Trophoblast cell (in vitro differentiated cells and primary cell): Measurements from ENCODE around the gene FGF2.
"Not testable (repeated sequence)": the region's sequence is repeated elsewhere in the genome, so short reads cannot be mapped to it uniquely, and the experiment has no call there.

Source experiments
- DNase-seq, 2 donors: peaks; one replicate each; pipeline ENCODE4 v3.0.0-alpha.2; 2016
- H2AFZ ChIP-seq: 2 replicates; pipeline ENCODE4 v1.6.1; 2013; ENCODE audit warnings: low read length, moderate library complexity, mild to moderate bottlenecking; ENCODE audit not compliant: insufficient read depth, poor library complexity
- H2AK5ac ChIP-seq: 2 replicates; pipeline ENCODE4 v1.6.1; 2013; ENCODE audit warnings: mild to moderate bottlenecking, low read length
- H2BK120ac ChIP-seq: 2 replicates; pipeline ENCODE4 v1.6.1; 2013; ENCODE audit warnings: low read length, mild to moderate bottlenecking, moderate library complexity; ENCODE audit not compliant: insufficient read depth, poor library complexity
- H2BK12ac ChIP-seq: 2 replicates; pipeline ENCODE4 v1.6.1; 2013; ENCODE audit warnings: mild to moderate bottlenecking, low read length, moderate library complexity
- H2BK5ac ChIP-seq: 2 replicates; pipeline ENCODE4 v1.6.1; 2013; ENCODE audit warnings: low read length, low read depth, moderate library complexity, mild to moderate bottlenecking; ENCODE audit not compliant: poor library complexity
- H3K14ac ChIP-seq: 2 replicates; pipeline ENCODE4 v1.6.1; 2013; ENCODE audit warnings: mild to moderate bottlenecking, low read length
- H3K18ac ChIP-seq: 2 replicates; pipeline ENCODE4 v1.6.1; 2013; ENCODE audit warnings: mild to moderate bottlenecking, low read length
- H3K23ac ChIP-seq: 2 replicates; pipeline ENCODE4 v1.6.1; 2013; ENCODE audit warnings: low read length
- H3K27ac ChIP-seq: 2 replicates; pipeline ENCODE4 v1.5.1; 2013; ENCODE audit warnings: low read depth, mild to moderate bottlenecking, inconsistent platforms, low read length, moderate library complexity
- H3K27me3 ChIP-seq: 2 replicates; pipeline ENCODE4 v1.6.1; 2013; ENCODE audit warnings: inconsistent platforms, mild to moderate bottlenecking, low read length, moderate library complexity; ENCODE audit not compliant: insufficient read depth
- H3K36me3 ChIP-seq, 2 experiments: 1 replicate in 1 of 2; 2 replicates in 1 of 2; pipeline ENCODE4 v1.6.1; 2013; ENCODE audit warnings: low read length in 2 of 2, mild to moderate bottlenecking in 2 of 2, moderate library complexity in 1 of 2; ENCODE audit not compliant: insufficient read depth in 2 of 2, control insufficient read depth in 1 of 2
- H3K4ac ChIP-seq: 2 replicates; pipeline ENCODE4 v1.6.1; 2013; ENCODE audit warnings: low read depth, mild to moderate bottlenecking, low read length, moderate library complexity
- H3K4me1 ChIP-seq, 2 experiments: 1 replicate in 1 of 2; 2 replicates in 1 of 2; pipeline ENCODE4 v1.6.1; 2013; ENCODE audit warnings: low read length in 2 of 2, mild to moderate bottlenecking in 2 of 2, moderate library complexity in 1 of 2; ENCODE audit not compliant: insufficient read depth in 2 of 2, control insufficient read depth in 1 of 2
- H3K4me2 ChIP-seq: 2 replicates; pipeline ENCODE4 v1.6.1; 2013; ENCODE audit warnings: inconsistent platforms, mild to moderate bottlenecking, low read length, moderate library complexity
- H3K4me3 ChIP-seq: 2 replicates; pipeline ENCODE4 v1.5.1; 2013; ENCODE audit warnings: mild to moderate bottlenecking, low read depth, low read length, inconsistent platforms
- H3K79me1 ChIP-seq: one replicate; pipeline ENCODE4 v1.6.1; 2013; ENCODE audit warnings: low read length
- H3K79me2 ChIP-seq: 2 replicates; pipeline ENCODE4 v1.6.1; 2013; ENCODE audit warnings: low read length, mild to moderate bottlenecking; ENCODE audit not compliant: control insufficient read depth, insufficient read depth, poor library complexity
- H3K9ac ChIP-seq: 2 replicates; pipeline ENCODE4 v1.6.1; 2013; ENCODE audit warnings: mild to moderate bottlenecking, low read length
- H3K9me3 ChIP-seq: 2 replicates; pipeline ENCODE4 v1.6.1; 2013; ENCODE audit warnings: low read depth, mild to moderate bottlenecking, control low read depth, inconsistent platforms, low read length; ENCODE audit not compliant: insufficient read depth
- H4K12ac ChIP-seq: 2 replicates; pipeline ENCODE4 v1.6.1; 2013; ENCODE audit warnings: low read depth, mild to moderate bottlenecking, low read length, moderate library complexity
- H4K8ac ChIP-seq: 2 replicates; pipeline ENCODE4 v1.6.1; 2013; ENCODE audit warnings: low read depth, mild to moderate bottlenecking, low read length, moderate library complexity
- H4K91ac ChIP-seq: one replicate; pipeline ENCODE4 v1.6.1; 2013; ENCODE audit warnings: low read depth, mild to moderate bottlenecking, low read length, moderate library complexity
- WGBS: extraction: QIAGEN DNeasy Blood & Tissue Kit; methylation state at CpG from one replicate; pipeline ENCODE4 v1.1.7; 2013; ENCODE audit warnings: missing lambda C conversion rate; ENCODE audit not compliant: insufficient read length, insufficient coverage; ENCODE audit errors: extremely low coverage; 5-methylcytosine and 5-hydroxymethylcytosine counted together

FGF2 gene

DNA sequence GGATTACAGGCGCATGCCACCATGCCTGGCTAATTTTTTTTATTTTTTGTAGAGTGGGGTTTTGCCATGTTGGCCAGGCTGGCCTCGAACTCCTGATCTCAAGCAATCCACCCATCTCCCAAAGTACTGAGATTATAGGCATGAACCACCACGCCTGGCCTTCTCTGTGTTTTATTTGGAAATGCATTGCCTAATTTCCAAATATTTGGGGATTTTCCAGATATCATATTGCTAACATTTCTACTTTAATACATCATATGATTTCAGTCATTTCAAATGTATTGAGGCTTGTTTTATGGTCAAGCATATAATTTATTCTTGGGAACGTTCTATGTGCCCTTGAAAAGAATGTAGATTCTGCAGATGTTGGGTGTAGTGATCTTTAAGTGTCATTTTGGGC lies 38.8 kb downstream of the FGF2 start:
- H2BK12ac ChIP-seq, result no peak overlapping the region
- no peaks in the 10 kb centered on the region for H3K79me2 ChIP-seq
- no CpG with 5 or more reads among the region's 4 CpGs for WGBS
- H3K4ac ChIP-seq, result no peak overlapping the region
- H3K18ac ChIP-seq, result no peak overlapping the region
- no peak for DNase-seq
- no peak overlapping the region for H3K4me3 ChIP-seq
- no peak overlapping the region for H2BK120ac ChIP-seq
- no peaks in the 10 kb centered on the region for H3K9me3 ChIP-seq
- no peaks in the 10 kb centered on the region for H3K36me3 ChIP-seq
- no peak overlapping the region for H2BK5ac ChIP-seq
- no peak overlapping the region for H4K8ac ChIP-seq
- H3K14ac ChIP-seq, result no peak overlapping the region
- no peak overlapping the region for H3K23ac ChIP-seq
- H3K79me1 ChIP-seq, result no peaks in the 10 kb centered on the region
- H3K27me3 ChIP-seq, result no peaks in the 10 kb centered on the region
- H4K12ac ChIP-seq, result no peak overlapping the region
- H3K9ac ChIP-seq, result no peak overlapping the region
- no peak overlapping the region for H3K4me2 ChIP-seq
- no peak overlapping the region for H2AK5ac ChIP-seq
- H2AFZ ChIP-seq, result no peak overlapping the region
- no peaks in the 10 kb centered on the region for H3K4me1 ChIP-seq
- no peak overlapping the region for H4K91ac ChIP-seq
- H3K27ac ChIP-seq, result no peak overlapping the region

- not testable (repeated sequence) for DNase-seq, H3K79me2 ChIP-seq, H4K8ac ChIP-seq, H3K14ac ChIP-seq, H3K18ac ChIP-seq, H3K4me3 ChIP-seq, H3K4me1 ChIP-seq, H3K9ac ChIP-seq, H2BK120ac ChIP-seq, H2BK5ac ChIP-seq, H4K12ac ChIP-seq, H2AFZ ChIP-seq, H4K91ac ChIP-seq, H3K23ac ChIP-seq, H3K4ac ChIP-seq, H3K27me3 ChIP-seq, H3K4me2 ChIP-seq, H3K9me3 ChIP-seq, H2AK5ac ChIP-seq, H3K36me3 ChIP-seq, H2BK12ac ChIP-seq, H3K27ac ChIP-seq, H3K79me1 ChIP-seq
- no CpG with 5 or more reads among the region's 3 CpGs for WGBS
Observed at GRCh38 chr4:122868235-122868634, 41.6 kb downstream of the FGF2 start.

- Histone ChIP-seq H3K36me3 (no peaks in the 10 kb centered on the region), H3K27ac (no peak overlapping the region), H3K4ac (no peak overlapping the region), H3K4me3 (no peak overlapping the region), H3K14ac (no peak overlapping the region), H3K18ac (no peak overlapping the region), H2BK120ac (no peak overlapping the region), H4K8ac (no peak overlapping the region), H3K9ac (no peak overlapping the region), H3K4me2 (no peak overlapping the region), H3K79me1 (no peaks in the 10 kb centered on the region), H2AFZ (no peak overlapping the region), H2BK5ac (no peak overlapping the region), H4K12ac (no peak overlapping the region), H3K27me3 (no peaks in the 10 kb centered on the region), H2AK5ac (no peak overlapping the region), H3K23ac (no peak overlapping the region), H3K79me2 (no peaks in the 10 kb centered on the region), H3K9me3 (no peaks in the 10 kb centered on the region), H2BK12ac (no peak overlapping the region), H4K91ac (no peak overlapping the region), H3K4me1 (no peaks in the 10 kb centered on the region)
- WGBS, result no CpG with 5 or more reads among the region's 1 CpG
- no peak for DNase-seq
Observed at GRCh38 chr4:122873146-122873545, 46.5 kb downstream of the FGF2 start.

GRCh38 chr4:122873821-122874593 lies 47.4 kb downstream of the FGF2 start:
- Histone ChIP-seq H3K4me1 (no peaks in the 10 kb centered on the region), H4K91ac (no peak overlapping the region), H3K23ac (no peak overlapping the region), H2BK12ac (no peak overlapping the region), H3K9me3 (no peaks in the 10 kb centered on the region), H4K12ac (no peak overlapping the region), H4K8ac (no peak overlapping the region), H3K79me1 (no peaks in the 10 kb centered on the region), H2BK120ac (no peak overlapping the region), H3K18ac (no peak overlapping the region), H3K4ac (no peak overlapping the region), H3K79me2 (no peaks in the 10 kb centered on the region), H3K27me3 (no peaks in the 10 kb centered on the region), H3K14ac (no peak overlapping the region), H2AK5ac (no peak overlapping the region), H3K9ac (no peak overlapping the region), H3K4me2 (no peak overlapping the region), H3K4me3 (no peak overlapping the region), H3K36me3 (no peaks in the 10 kb centered on the region), H2BK5ac (no peak overlapping the region), H2AFZ (no peak overlapping the region), H3K27ac (no peak overlapping the region)
- DNase-seq, result peak; percentile 15 to 86
- WGBS, result no CpG with 5 or more reads among the region's 4 CpGs
